Measurements from ENCODE around the gene SERPINB3. TPM values are rescaled to one million over a fixed set of nuclear protein-coding genes. Genes with fewer than 3 reads are reported as not detected.
"Not testable (repeated sequence)": the region's sequence is repeated elsewhere in the genome, so short reads cannot be mapped to it uniquely, and the experiment has no call there.

The SERPINB3 gene
- total RNA-seq = not detected

- not testable (repeated sequence) for H3K4me1 ChIP-seq (ENCODE audit: insufficient read depth, low read length); H3K4me3 ChIP-seq (ENCODE audit: low read length); H3K9me3 ChIP-seq (ENCODE audit: low read depth, low read length); H3K27me3 ChIP-seq (ENCODE audit: insufficient read depth, low read length)
These were observed at the start of gene SERPINB3 for GRCh38 chr18:63661750-63662149. TSS of gene SERPINB3 (minus strand) at chr18:63661893. CDS start at chr18:63661216, 677 bp downstream.

- H3K4me1 ChIP-seq (ENCODE audit: insufficient read depth, low read length) = no peaks in the 10 kb centered on the region
- H3K27me3 ChIP-seq (ENCODE audit: insufficient read depth, low read length) = no peaks in the 10 kb centered on the region
- peaks cover 5% of the 10 kb centered on the region for H3K9me3 ChIP-seq (ENCODE audit: low read depth, low read length)
- no peak overlapping the region for H3K4me3 ChIP-seq (ENCODE audit: low read length)
These were observed 47.0 kb upstream of the SERPINB3 start for GRCh38 chr18:63708650-63709049.

- no peaks in the 10 kb centered on the region for H3K4me1 ChIP-seq (ENCODE audit: insufficient read depth, low read length)
- no peaks in the 10 kb centered on the region for H3K9me3 ChIP-seq (ENCODE audit: low read depth, low read length)
- no peak overlapping the region for H3K4me3 ChIP-seq (ENCODE audit: low read length)
- no peaks in the 10 kb centered on the region for H3K27me3 ChIP-seq (ENCODE audit: insufficient read depth, low read length)
These were observed 46.1 kb upstream of the SERPINB3 start for GRCh38 chr18:63707816-63708215.

GRCh38 chr18:63705401-63705800 is 43.7 kb upstream of the SERPINB3 start:
- H3K27me3 ChIP-seq (ENCODE audit: insufficient read depth, low read length) = no peaks in the 10 kb centered on the region
- no peaks in the 10 kb centered on the region for H3K9me3 ChIP-seq (ENCODE audit: low read depth, low read length)
- no peaks in the 10 kb centered on the region for H3K4me1 ChIP-seq (ENCODE audit: insufficient read depth, low read length)
- H3K4me3 ChIP-seq (ENCODE audit: low read length) = no peak overlapping the region

GRCh38 chr18:63702660-63703059 is 41.0 kb upstream of the SERPINB3 start, which contains the start of gene SERPINB11:
TSS of gene SERPINB11 (plus strand) at chr18:63702960. CDS start at chr18:63710194, 7,234 bp downstream.
- Histone ChIP-seq H3K4me3 (ENCODE audit: low read length) (no peak within 1 kb of the TSS), H3K27me3 (ENCODE audit: insufficient read depth, low read length) (no peaks in the 10 kb centered on the region), H3K9me3 (ENCODE audit: low read depth, low read length) (no peaks in the 10 kb centered on the region), H3K4me1 (ENCODE audit: insufficient read depth, low read length) (no peaks in the 10 kb centered on the region)

GRCh38 chr18:63701952-63702351 is 40.3 kb upstream of the SERPINB3 start:
- H3K27me3 ChIP-seq (ENCODE audit: insufficient read depth, low read length) = no peaks in the 10 kb centered on the region
- no peaks in the 10 kb centered on the region for H3K4me1 ChIP-seq (ENCODE audit: insufficient read depth, low read length)
- H3K4me3 ChIP-seq (ENCODE audit: low read length) = no peak overlapping the region
- no peaks in the 10 kb centered on the region for H3K9me3 ChIP-seq (ENCODE audit: low read depth, low read length)

- Histone ChIP-seq H3K9me3 (ENCODE audit: low read depth, low read length) (no peaks in the 10 kb centered on the region), H3K4me1 (ENCODE audit: insufficient read depth, low read length) (no peaks in the 10 kb centered on the region)
These were observed 38.8 kb upstream of the SERPINB3 start for GRCh38 chr18:63700501-63700900.

GRCh38 chr18:63697097-63697660 is 35.5 kb upstream of the SERPINB3 start:
- Histone ChIP-seq H3K4me3 (ENCODE audit: low read length) (no peak overlapping the region), H3K4me1 (ENCODE audit: insufficient read depth, low read length) (no peaks in the 10 kb centered on the region), H3K27me3 (ENCODE audit: insufficient read depth, low read length) (no peaks in the 10 kb centered on the region), H3K9me3 (ENCODE audit: low read depth, low read length) (no peaks in the 10 kb centered on the region)

More at GRCh38 chr18:63700501-63700900, 38.8 kb upstream of the SERPINB3 start:
- H3K27me3 ChIP-seq (ENCODE audit: insufficient read depth, low read length) = no peaks in the 10 kb centered on the region
- no peak overlapping the region for H3K4me3 ChIP-seq (ENCODE audit: low read length)

GRCh38 chr18:63689064-63689463 is 27.4 kb upstream of the SERPINB3 start:
- Histone ChIP-seq H3K4me1 (ENCODE audit: insufficient read depth, low read length) (no peaks in the 10 kb centered on the region), H3K9me3 (ENCODE audit: low read depth, low read length) (no peaks in the 10 kb centered on the region), H3K4me3 (ENCODE audit: low read length) (no peak overlapping the region), H3K27me3 (ENCODE audit: insufficient read depth, low read length) (no peaks in the 10 kb centered on the region)

GRCh38 chr18:63686871-63687270 is 25.2 kb upstream of the SERPINB3 start:
- Histone ChIP-seq H3K4me3 (ENCODE audit: low read length) (no peak overlapping the region), H3K4me1 (ENCODE audit: insufficient read depth, low read length) (no peaks in the 10 kb centered on the region), H3K9me3 (ENCODE audit: low read depth, low read length) (no peaks in the 10 kb centered on the region), H3K27me3 (ENCODE audit: insufficient read depth, low read length) (no peaks in the 10 kb centered on the region)

GRCh38 chr18:63684718-63685117 is 23.0 kb upstream of the SERPINB3 start:
- Histone ChIP-seq H3K9me3 (ENCODE audit: low read depth, low read length) (no peaks in the 10 kb centered on the region), H3K27me3 (ENCODE audit: insufficient read depth, low read length) (no peaks in the 10 kb centered on the region), H3K4me3 (ENCODE audit: low read length) (no peak overlapping the region), H3K4me1 (ENCODE audit: insufficient read depth, low read length) (no peaks in the 10 kb centered on the region)

- H3K4me1 ChIP-seq (ENCODE audit: insufficient read depth, low read length) = no peaks in the 10 kb centered on the region
- no peaks in the 10 kb centered on the region for H3K27me3 ChIP-seq (ENCODE audit: insufficient read depth, low read length)
- H3K9me3 ChIP-seq (ENCODE audit: low read depth, low read length) = no peaks in the 10 kb centered on the region
- H3K4me3 ChIP-seq (ENCODE audit: low read length) = no peak overlapping the region
These were observed 22.2 kb upstream of the SERPINB3 start for GRCh38 chr18:63683890-63684289.

GRCh38 chr18:63683152-63683551 is 21.5 kb upstream of the SERPINB3 start:
- Histone ChIP-seq H3K9me3 (ENCODE audit: low read depth, low read length) (no peaks in the 10 kb centered on the region), H3K4me1 (ENCODE audit: insufficient read depth, low read length) (no peaks in the 10 kb centered on the region), H3K27me3 (ENCODE audit: insufficient read depth, low read length) (no peaks in the 10 kb centered on the region), H3K4me3 (ENCODE audit: low read length) (no peak overlapping the region)

GRCh38 chr18:63681449-63682340 is 20.0 kb upstream of the SERPINB3 start:
- Histone ChIP-seq H3K27me3 (ENCODE audit: insufficient read depth, low read length) (no peaks in the 10 kb centered on the region), H3K9me3 (ENCODE audit: low read depth, low read length) (no peaks in the 10 kb centered on the region), H3K4me3 (ENCODE audit: low read length) (no peak overlapping the region), H3K4me1 (ENCODE audit: insufficient read depth, low read length) (no peaks in the 10 kb centered on the region)

- H3K4me3 ChIP-seq (ENCODE audit: low read length) = no peak overlapping the region
- no peaks in the 10 kb centered on the region for H3K9me3 ChIP-seq (ENCODE audit: low read depth, low read length)
- H3K4me1 ChIP-seq (ENCODE audit: insufficient read depth, low read length) = no peaks in the 10 kb centered on the region
- H3K27me3 ChIP-seq (ENCODE audit: insufficient read depth, low read length) = no peaks in the 10 kb centered on the region
These were observed 18.3 kb upstream of the SERPINB3 start for GRCh38 chr18:63679820-63680606.
